H1 (cell line): ENCODE data around the gene RCAN3. TPM values are rescaled to one million over a fixed set of nuclear protein-coding genes. Genes with fewer than 3 reads are reported as not detected.

ENCODE experiments used
- RXRA ChIP-seq: IDR thresholded peaks from 2 replicates; pipeline ENCODE4 v1.6.1; 2011; ENCODE audit warnings: low read depth, mild to moderate bottlenecking, low read length, moderate library complexity; ENCODE audit not compliant: insufficient read depth
- YY1 ChIP-seq: IDR thresholded peaks from 2 replicates; pipeline ENCODE4 v1.6.1; 2011; ENCODE audit warnings: low read depth, mild to moderate bottlenecking, low read length
- polyA plus RNA-seq, 7 experiments: library from polyadenylated mRNA; depleted of rRNA in 3 of 7; stranded (reverse) in 5 of 7; unstranded in 2 of 7; fragments of >200 nt in 5 of 7; fragments of 200-250 nt in 2 of 7; gene quantifications; 1 replicate in 5 of 7; 2 replicates in 1 of 7; 4 replicates in 1 of 7; pipeline versions ENCODE4 v1.2.1 to v1.2.3, GENCODE V29; 2011 to 2013; ENCODE audit warnings: missing spikeins in 2 of 7, mixed read lengths in 2 of 7
- total RNA-seq: library from RNA; stranded (reverse); fragmentation: NEBNext Ultra II Directional; extraction: Animal tissue kit (Norgen Biotek cat#: 25700); gene quantifications from 2 replicates; pipeline ENCODE4 v1.2.1, GENCODE V29; 2021
- TF ChIP-seq, protein P1 (sequence below): IDR thresholded peaks from 2 replicates; pipeline ENCODE4 v1.6.1; 2012; ENCODE audit warnings: inconsistent platforms
- TF ChIP-seq, protein P2 (sequence below): IDR thresholded peaks from 2 replicates; pipeline ENCODE4 v1.6.1; 2012; ENCODE audit warnings: inconsistent platforms

The RCAN3 gene
- total and polyA plus RNA-seq, 2 of the 8 experiments (the other 6 are each of a cell fraction or from before 2014, with no cell fraction given): 5.6 to 16.6 TPM

DNA sequence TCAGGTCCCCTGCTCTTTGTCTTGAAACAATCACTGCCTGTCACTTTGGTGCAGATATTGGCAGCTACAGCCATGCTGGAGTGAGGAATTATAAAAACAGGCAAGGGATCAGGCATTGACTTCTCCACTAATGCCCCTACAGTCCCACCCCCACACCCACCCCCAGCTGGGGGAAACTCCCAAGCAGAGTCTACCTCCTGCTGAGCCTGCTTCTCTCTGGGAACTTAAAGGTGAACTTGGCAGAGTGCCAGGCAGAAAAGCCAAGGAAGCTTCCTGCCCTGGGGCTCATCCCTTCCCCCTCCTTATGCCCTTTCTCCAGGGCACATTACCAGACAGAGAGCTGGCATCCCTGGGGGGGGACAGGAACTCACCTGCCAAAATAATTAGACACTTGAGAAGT lies 60.0 kb downstream of the RCAN3 start (continued):
- no peak for TF ChIP-seq YY1
- TF ChIP-seq RXRA: no peak
- TF ChIP-seq, protein P1, sequence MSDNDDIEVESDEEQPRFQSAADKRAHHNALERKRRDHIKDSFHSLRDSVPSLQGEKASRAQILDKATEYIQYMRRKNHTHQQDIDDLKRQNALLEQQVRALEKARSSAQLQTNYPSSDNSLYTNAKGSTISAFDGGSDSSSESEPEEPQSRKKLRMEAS: no peak
- TF ChIP-seq, protein P2, sequence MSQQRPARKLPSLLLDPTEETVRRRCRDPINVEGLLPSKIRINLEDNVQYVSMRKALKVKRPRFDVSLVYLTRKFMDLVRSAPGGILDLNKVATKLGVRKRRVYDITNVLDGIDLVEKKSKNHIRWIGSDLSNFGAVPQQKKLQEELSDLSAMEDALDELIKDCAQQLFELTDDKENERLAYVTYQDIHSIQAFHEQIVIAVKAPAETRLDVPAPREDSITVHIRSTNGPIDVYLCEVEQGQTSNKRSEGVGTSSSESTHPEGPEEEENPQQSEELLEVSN: no peak
- TF ChIP-seq, all 59 proteins: peak for 0
